Eye (tissue), 1 donor: ENCODE results near the gene NCS1.
"Not testable (repeated sequence)": the region's sequence is repeated elsewhere in the genome, so short reads cannot be mapped to it uniquely, and the experiment has no call there.

ENCODE experiments used
- DNase-seq: peaks from one replicate; pipeline ENCODE4 v3.0.0-alpha.2; 2015

The NCS1 gene

GRCh38 chr9:130265431-130266235, 93.4 kb downstream of the NCS1 start, which contains the start of gene HMCN2:
TSS of gene HMCN2 (plus strand) at chr9:130265760. CDS start at chr9:130265879, 119 bp downstream.
- DNase-seq: peak; percentile 64

GRCh38 chr9:130266236-130267098, 94.3 kb downstream of the NCS1 start:
- peak; percentile 40 for DNase-seq

DNA sequence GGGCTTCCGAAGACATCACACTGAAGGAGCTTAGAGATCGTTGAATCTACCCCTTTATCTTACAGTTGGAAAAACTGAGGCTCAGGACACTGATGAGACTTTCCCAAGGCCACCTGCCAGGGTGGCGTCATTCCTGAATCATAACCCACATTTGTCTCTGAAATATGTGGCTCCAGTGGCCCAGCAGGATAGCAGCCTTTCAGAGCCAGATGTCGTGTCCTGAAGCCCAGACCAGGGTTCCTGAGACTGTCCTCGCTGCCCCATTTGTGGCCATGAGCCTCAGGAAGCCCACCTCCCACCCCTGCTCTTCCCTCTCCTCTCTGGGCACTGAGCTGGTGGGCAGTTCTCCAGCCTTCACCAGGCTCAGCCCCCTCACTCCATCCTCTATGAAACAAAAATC, 95.7 kb downstream of the NCS1 start:
- DNase-seq: no peak

DNA sequence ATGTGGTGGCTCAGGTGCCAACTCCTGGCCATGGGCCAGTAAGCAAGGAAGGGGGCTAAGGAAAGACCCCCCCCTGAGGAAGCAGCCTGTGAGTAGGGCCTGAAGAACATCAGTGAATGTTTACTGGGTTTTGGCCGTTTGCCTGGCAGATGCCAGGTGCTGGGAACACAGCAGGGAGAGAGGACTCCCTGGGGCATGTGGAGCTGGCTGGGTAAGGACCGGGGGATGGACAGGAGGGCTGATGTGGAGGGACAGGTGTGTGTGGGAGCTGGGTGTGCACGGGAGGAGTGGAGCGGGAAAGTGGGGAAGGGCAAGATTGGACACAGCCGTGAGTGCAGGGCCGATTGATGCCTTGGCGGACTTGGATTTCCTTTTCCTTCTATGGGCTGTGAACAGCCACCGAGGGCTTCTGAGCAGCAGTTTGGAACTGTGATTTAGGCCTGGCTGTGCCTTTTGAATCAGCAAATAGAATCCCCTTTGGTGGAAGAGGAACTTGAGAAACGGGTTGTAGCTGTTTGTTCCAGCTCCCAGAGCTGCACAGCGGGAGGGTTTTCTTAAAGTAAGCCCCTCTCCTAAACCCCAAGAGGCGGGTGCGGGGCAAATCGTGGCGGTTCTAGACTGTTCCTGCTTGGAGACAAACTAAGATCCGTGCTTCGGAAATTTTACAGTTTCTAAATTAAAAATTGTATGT, 96.5 kb downstream of the NCS1 start:
- no peak for DNase-seq

DNA sequence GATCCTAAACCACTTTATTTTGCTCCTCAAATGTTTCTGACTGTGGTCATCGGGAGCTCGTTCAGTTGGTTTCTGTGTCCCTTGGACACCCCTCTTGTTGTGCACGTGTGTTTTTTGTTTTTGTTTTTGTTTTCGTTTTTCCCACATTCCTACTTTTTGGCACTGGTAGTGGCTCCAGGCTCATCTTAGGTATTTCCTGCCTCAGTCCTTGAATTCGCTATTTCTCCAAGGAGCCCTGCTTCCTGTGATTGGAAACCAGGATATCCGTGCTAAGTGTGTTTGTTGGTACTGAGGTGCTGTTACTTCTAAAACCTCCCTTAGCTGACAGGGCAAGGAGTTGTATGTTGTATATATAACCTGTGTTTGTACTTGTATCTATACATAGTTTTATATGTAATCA, 99.3 kb downstream of the NCS1 start:
- no peak for DNase-seq

GRCh38 chr9:130275156-130275555, 103.0 kb downstream of the NCS1 start:
- DNase-seq: no peak

GRCh38 chr9:130276121-130276520, 103.9 kb downstream of the NCS1 start:
- no peak for DNase-seq

DNA sequence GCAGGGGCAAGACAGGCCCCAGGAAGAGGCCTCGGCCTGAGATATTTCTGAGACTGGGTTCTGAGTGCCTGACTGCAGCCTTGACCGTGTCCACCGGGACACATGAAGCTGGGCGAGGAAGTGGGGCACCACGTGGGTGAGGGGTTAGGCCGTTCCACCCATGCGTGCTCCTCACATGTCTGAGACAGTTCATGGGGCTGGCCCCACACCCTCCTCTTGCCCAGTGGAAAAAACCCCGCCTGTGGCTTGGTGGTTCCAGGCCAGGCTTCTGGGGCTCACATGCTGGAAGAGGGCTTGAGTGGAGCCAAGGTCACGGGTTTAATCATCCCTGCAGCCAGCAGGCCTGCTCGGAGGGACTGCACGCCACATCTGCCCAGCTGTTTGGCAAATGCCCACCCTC, 104.8 kb downstream of the NCS1 start:
- DNase-seq: no peak

GRCh38 chr9:130277525-130277924, 105.3 kb downstream of the NCS1 start:
- not testable (repeated sequence) for DNase-seq

DNA sequence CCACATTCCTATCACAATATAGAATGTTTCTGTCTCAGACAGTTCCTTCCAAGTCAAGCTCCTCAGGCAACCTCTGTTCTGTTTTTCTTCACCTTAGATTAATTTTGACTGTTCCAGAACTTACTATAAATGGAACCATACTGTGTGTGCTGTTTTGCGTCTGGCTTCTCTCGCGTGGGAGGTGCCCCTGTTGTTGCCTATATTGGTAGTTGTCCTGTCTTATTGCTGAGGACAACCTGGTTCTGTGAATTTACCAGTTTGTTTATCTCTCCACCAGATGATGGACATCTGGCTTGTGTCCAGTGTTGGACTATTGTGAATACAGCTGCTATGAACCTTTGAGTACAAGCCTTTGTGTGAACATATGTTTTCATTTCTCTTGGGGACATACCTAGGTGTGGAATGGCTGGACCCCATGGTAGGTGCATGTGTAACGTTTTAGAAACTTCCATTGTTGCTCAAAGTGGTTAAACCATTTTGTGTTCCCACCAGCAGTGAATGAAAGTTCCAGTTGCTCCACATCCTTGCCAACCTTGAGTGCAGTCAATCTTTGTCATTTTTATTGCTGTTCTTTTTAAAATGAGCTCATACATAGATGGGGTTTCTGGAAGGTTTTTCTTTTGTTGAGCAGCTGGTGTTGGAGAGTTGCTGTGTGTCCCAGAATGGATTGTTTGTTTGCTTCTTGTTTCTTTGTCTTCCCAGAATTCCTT, 111.5 kb downstream of the NCS1 start:
- DNase-seq: no peak

DNA sequence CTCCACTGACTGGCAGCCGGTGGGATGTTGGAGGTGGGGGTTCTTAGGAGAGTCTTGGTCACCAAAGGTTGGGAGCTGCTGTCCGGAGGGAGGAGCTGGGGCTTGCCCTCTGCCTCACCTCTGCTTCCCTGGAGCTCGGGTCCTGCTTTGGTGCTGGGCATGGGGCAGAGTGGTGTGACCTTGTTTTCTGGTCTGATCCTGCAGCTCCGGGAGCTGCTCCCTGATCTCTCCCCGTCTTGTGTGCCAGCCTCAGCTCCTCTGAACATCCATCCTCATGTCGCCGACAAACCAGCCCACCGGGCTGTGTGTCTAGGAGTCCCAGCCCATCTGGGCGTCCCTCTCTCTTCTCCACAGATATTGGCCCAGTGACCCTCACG, 112.0 kb downstream of the NCS1 start:
- DNase-seq: no peak

DNA sequence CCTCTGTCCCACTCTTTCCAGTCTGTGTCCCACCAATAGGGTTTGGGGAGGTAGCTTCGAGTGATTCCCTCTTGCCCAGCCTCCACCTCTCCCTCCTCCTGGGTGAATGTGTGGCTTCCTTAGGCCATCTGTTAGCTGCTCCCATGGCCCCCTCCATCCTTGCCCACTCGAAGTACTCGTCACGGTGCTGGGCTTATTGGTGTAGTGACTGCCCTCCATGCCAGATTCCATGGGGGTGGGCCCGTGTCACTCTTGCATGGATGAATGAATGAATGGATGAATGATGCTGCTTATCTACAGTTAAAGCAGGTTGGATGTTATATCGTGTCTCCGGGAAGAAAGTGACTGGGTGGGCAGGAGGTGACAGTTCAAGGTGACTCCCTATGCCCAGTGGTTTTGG, 112.5 kb downstream of the NCS1 start:
- no peak for DNase-seq

GRCh38 chr9:130285271-130285670, 113.1 kb downstream of the NCS1 start:
- no peak for DNase-seq

DNA sequence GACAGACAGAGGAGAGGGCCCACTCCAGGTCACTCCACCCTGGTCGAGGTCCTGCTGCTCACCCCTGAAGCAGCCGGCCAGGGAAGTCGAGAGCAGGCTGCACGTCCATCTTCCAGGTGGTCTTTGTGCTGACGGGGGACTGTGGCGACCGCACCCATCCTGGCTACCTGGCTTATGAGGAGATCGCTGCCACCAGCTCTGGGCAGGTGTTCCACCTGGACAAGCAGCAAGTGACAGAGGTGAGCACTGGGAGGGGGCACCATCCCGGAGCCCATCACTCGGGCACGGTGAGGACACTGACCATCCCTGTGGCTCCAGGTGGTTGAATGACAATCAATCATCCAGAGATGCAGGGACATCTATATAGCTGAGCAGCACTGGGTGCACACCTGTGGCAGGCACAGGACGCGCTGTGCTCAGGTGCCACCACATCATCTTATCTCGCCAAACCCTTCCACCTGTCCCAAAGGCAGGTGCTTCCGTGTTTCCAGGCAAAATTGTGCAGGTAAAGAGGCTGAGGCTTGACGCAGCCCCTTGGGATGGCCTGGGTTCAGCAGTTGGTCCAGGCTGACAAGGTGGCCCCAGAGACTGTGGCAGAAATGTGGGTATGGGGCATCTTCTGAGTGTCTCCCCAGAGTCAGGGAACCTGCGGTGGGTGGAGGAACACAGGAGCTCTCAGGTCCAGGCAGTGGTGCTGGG, 114.0 kb downstream of the NCS1 start:
- DNase-seq: no peak
